Urinary bladder (tissue), 4 donors: ENCODE data around the gene ATG14. TPM values are rescaled to one million over a fixed set of nuclear protein-coding genes. Genes with fewer than 3 reads are reported as not detected.

Experiments
- DNase-seq: peaks from one replicate; pipeline ENCODE4 v3.0.0-alpha.2; 2015; ENCODE audit errors: extremely low spot score
- H3K27ac ChIP-seq: one replicate; pipeline ENCODE4 v1.5.1; 2013; ENCODE audit warnings: low read depth, mild to moderate bottlenecking, moderate library complexity
- H3K36me3 ChIP-seq: one replicate; pipeline ENCODE4 v1.6.1; 2013; ENCODE audit warnings: mild to moderate bottlenecking, moderate library complexity; ENCODE audit not compliant: insufficient read depth
- H3K4me1 ChIP-seq: one replicate; pipeline ENCODE4 v1.6.1; 2013; ENCODE audit warnings: mild to moderate bottlenecking, moderate library complexity; ENCODE audit not compliant: insufficient read depth
- H3K4me3 ChIP-seq: one replicate; pipeline ENCODE4 v1.5.1; 2013; ENCODE audit warnings: low read depth, low read length
- WGBS: extraction: QIAGEN DNeasy Blood & Tissue Kit; methylation state at CpG from one replicate; pipeline ENCODE4 v1.1.7; 2013; 5-methylcytosine and 5-hydroxymethylcytosine counted together
- polyA plus RNA-seq: library from polyadenylated mRNA; stranded (reverse); fragments of 200-250 nt; gene quantifications from one replicate; pipeline ENCODE4 v1.2.3, GENCODE V29; 2013
- total RNA-seq: library from RNA; depleted of rRNA; stranded (reverse); fragments of >200 nt; gene quantifications from one replicate; pipeline ENCODE4 v1.2.3, GENCODE V29; 2014
- donor health status: healthy with polysubstance abuse.
- donor health status: healthy.

Gene ATG14
- total and polyA plus RNA-seq, 2 donors: 9.7 to 24.7 TPM

- Histone ChIP-seq H3K4me3 (no peak overlapping the region), H3K4me1 (no peaks in the 10 kb centered on the region), H3K36me3 (peaks cover 3% of the 10 kb centered on the region), H3K27ac (no peak overlapping the region)
- WGBS: 90% methylated on average over 11 of the region's 11 CpGs
- no peak for DNase-seq
These were observed 40.7 kb downstream of the ATG14 start for GRCh38 chr14:55370883-55371455.

DNA sequence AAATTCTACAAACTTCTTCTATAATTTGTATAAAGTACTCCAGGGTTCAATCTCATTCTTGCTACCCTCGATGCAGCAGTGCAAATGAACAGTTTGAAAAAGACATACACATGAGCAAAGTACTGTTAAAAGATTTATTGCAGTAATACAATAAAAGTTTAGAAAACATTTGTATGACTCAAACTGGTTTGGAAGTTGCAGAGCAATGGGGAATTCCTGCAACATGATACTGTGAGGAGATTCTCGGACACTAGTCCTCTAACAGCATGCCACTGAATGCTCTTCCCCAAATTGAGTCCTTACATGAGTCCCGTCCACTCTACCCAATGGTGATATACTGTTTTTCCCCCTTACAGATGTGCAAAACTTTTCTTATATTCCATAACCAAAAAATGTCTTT lies 45.4 kb downstream of the ATG14 start:
- WGBS: 39% methylated on average over 3 of the region's 3 CpGs
- Histone ChIP-seq H3K4me1 (no peaks in the 10 kb centered on the region), H3K36me3 (no peaks in the 10 kb centered on the region), H3K27ac (no peak overlapping the region), H3K4me3 (no peak overlapping the region)
- DNase-seq: no peak

GRCh38 chr14:55361190-55361589 lies 50.4 kb downstream of the ATG14 start:
- no peaks in the 10 kb centered on the region for H3K36me3 ChIP-seq
- no peak overlapping the region for H3K4me3 ChIP-seq
- no peak overlapping the region for H3K27ac ChIP-seq
- no peaks in the 10 kb centered on the region for H3K4me1 ChIP-seq
- WGBS: 86% methylated on average over 2 of the region's 2 CpGs
- DNase-seq: no peak

- Histone ChIP-seq H3K36me3 (no peaks in the 10 kb centered on the region), H3K4me1 (no peaks in the 10 kb centered on the region), H3K27ac (no peak overlapping the region), H3K4me3 (no peak overlapping the region)
- no peak for DNase-seq
- WGBS: 80% methylated on average over 4 of the region's 4 CpGs
These were observed 52.3 kb downstream of the ATG14 start for GRCh38 chr14:55359307-55359706.

DNA sequence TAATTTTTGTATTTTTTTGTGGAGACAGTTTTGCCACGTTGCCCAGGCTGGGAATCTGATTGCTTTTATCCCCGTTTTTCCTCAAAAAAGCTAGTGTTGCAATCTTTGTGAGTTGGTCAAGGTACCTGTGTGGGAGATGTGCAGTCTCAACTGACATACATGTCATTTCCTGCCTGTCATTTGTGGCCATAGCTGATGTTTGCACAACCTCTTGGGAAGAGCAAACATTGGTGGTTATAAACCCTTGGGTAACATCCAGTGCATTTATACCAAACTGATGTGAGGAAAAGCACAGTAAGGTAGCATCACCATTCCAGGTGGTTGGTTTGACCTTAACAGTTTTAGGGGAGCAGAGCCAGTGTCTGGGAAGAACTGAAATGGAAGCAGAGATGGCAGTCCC lies 54.7 kb downstream of the ATG14 start:
- 86% methylated on average over 2 of the region's 2 CpGs for WGBS
- DNase-seq: no peak
- Histone ChIP-seq H3K4me1 (no peaks in the 10 kb centered on the region), H3K4me3 (no peak overlapping the region), H3K27ac (no peak overlapping the region), H3K36me3 (no peaks in the 10 kb centered on the region)

DNA sequence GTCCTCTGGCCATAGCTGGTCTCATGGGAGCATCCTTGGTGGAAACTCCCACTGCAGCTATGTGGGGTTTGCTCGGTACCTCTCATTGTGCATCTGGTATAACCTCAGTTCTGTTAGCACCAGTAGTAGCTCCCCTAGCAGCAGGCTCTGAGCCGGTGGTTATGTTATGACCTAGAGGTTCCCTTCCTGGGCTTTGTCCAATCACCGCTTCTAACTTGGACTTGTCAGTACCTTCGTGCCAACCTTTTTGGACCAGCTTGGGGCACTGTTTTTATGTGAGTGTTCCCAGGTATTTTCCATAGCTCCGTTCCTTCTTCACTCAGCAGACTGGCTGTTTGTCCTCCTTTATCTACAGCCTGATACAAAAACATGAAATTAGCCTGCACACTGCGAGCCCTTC lies 55.7 kb downstream of the ATG14 start:
- 92% methylated on average over 6 of the region's 6 CpGs for WGBS
- no peak for DNase-seq
- H3K27ac ChIP-seq: no peak overlapping the region
- H3K4me1 ChIP-seq: no peaks in the 10 kb centered on the region
- H3K36me3 ChIP-seq: no peaks in the 10 kb centered on the region
- H3K4me3 ChIP-seq: no peak overlapping the region

DNA sequence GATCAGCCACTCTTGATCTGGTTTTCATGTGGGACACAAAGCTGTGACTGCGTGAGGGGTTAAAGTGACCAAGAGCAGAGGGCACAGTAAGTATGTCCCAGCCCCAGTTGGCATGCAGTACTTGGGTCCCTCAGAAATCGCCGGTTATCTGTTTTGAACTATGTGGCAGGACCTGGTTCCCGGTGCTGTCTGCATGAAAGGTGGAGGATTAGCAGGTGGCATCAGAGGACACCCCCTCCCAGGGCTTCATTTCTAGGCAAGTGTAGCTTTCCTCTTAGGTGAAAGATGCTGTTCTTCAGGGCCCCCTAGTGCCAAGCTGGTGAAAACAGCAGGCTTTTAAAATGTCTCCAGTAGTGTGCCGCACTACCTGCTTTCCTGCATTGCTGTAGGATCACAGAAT lies 57.1 kb downstream of the ATG14 start:
- 42% methylated on average over 5 of the region's 5 CpGs for WGBS
- Histone ChIP-seq H3K27ac (peak overlapping the region; percentile 24), H3K4me1 (no peaks in the 10 kb centered on the region), H3K4me3 (no peak overlapping the region), H3K36me3 (no peaks in the 10 kb centered on the region)
- DNase-seq: no peak

DNA sequence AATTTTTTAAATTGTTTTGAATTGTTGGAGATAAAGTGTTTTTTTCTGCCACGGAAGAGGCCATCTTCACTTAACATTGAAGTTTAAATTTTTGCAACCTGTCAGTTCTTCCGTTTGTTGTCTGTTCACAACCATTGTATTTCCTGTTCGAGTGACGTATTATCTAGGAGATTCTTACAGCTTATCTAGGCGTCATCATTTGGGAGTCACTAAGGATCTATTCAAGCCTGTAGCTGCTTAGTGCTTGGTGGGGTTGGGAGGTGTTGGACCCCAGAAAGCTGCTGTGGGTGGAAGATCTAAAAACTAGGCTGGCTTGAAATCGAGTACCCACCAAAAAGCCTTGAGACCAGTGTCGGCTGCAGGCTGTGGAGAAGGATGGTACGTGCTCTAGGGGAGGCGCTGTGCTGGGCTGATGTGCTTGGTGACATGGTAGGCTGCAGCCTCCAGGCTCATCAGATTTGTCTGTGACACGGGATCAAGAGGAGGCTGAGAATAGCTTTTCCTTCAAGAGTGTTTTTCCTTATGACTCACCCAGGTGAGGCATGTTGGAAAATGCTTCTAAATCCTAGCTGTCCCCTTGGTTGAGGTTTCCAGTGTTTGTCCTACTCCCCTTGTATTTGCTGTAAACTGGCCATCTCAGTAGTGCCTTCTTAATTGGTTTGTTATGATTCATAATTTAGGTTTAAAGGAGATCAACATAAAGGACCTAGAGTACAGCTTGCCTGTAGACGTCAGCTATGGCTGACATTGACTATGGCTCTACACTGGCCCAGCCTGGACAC lies 57.8 kb downstream of the ATG14 start:
- WGBS: 88% methylated on average over 11 of the region's 11 CpGs
- no peak for DNase-seq
- Histone ChIP-seq H3K27ac (no peak overlapping the region), H3K36me3 (no peaks in the 10 kb centered on the region), H3K4me1 (no peaks in the 10 kb centered on the region), H3K4me3 (no peak overlapping the region)

DNA sequence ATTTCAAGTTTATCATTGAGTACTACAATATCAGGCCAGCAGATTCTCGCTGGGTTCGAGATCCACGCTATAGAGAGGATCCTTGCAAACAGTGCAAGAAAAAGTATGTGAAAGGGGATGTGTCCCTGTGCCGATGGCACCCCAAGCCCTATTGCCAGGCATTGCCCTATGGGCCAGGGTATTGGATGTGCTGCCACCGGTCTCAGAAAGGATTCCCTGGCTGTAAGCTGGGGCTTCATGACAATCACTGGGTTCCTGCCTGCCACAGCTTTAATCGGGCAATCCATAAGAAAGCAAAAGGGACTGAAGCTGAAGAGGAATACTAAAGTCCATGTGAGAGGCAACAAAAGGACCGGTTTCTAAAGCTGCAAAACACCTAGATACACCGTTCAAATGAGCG lies 59.4 kb downstream of the ATG14 start:
- WGBS: 88% methylated on average over 9 of the region's 9 CpGs
- no peak overlapping the region for H3K4me3 ChIP-seq
- no peaks in the 10 kb centered on the region for H3K36me3 ChIP-seq
- H3K27ac ChIP-seq: no peak overlapping the region
- no peak for DNase-seq
- no peaks in the 10 kb centered on the region for H3K4me1 ChIP-seq

- DNase-seq: no peak
- Histone ChIP-seq H3K4me1 (no peaks in the 10 kb centered on the region), H3K27ac (no peak overlapping the region), H3K36me3 (no peaks in the 10 kb centered on the region), H3K4me3 (no peak overlapping the region)
- WGBS: 96% methylated on average over 9 of the region's 9 CpGs
These were observed 60.5 kb downstream of the ATG14 start for GRCh38 chr14:55351111-55351510.

DNA sequence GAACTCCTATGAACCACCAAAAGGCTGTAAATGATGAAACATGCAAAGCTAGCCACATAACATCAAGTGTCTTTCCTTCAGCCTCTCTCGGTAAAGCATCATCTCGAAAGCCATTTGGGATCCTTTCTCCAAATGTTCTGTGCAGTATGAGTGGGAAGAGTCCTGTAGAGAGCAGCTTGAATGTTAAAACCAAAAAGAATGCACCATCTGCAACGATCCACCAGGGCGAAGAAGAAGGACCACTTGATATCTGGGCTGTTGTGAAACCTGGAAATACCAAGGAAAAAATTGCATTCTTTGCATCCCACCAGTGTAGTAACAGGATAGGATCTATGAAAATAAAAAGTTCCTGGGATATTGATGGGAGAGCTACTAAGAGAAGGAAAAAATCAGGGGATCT lies 61.2 kb downstream of the ATG14 start:
- no peaks in the 10 kb centered on the region for H3K36me3 ChIP-seq
- no peak overlapping the region for H3K27ac ChIP-seq
- DNase-seq: no peak
- no peak overlapping the region for H3K4me3 ChIP-seq
- no peaks in the 10 kb centered on the region for H3K4me1 ChIP-seq
- 93% methylated on average over 4 of the region's 4 CpGs for WGBS

- Histone ChIP-seq H3K27ac (no peak overlapping the region), H3K36me3 (no peaks in the 10 kb centered on the region), H3K4me3 (no peak overlapping the region), H3K4me1 (no peaks in the 10 kb centered on the region)
- 51% methylated on average over 12 of the region's 12 CpGs for WGBS
- DNase-seq: no peak
These were observed 62.1 kb downstream of the ATG14 start for GRCh38 chr14:55349565-55349964.

- H3K27ac ChIP-seq: no peak overlapping the region
- 56% methylated on average over 4 of the region's 4 CpGs for WGBS
- no peak overlapping the region for H3K4me3 ChIP-seq
- no peaks in the 10 kb centered on the region for H3K36me3 ChIP-seq
- H3K4me1 ChIP-seq: no peaks in the 10 kb centered on the region
- no peak for DNase-seq
These were observed 62.7 kb downstream of the ATG14 start for GRCh38 chr14:55348766-55349453.

DNA sequence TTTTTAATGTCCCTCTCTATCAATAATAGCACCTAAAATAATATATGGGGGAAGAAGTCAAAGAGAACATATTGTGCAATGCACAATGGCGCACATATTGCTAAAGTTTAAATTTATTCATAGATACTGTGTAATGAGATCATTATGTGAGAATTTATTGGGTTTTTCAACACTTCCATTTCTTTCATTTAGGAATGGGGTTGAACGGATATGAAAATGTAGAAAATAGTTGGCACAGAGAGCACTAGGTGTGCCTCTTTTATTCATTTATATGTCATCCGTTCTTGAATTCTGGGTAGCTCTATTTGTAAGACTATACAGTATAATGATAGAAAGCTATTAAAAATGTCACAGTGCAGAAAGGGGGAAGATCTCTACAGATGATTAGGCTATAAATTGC lies 63.9 kb downstream of the ATG14 start:
- no peaks in the 10 kb centered on the region for H3K4me1 ChIP-seq
- H3K27ac ChIP-seq: no peak overlapping the region
- no peak overlapping the region for H3K4me3 ChIP-seq
- WGBS: 91% methylated on average over 3 of the region's 3 CpGs
- no peak for DNase-seq
- no peaks in the 10 kb centered on the region for H3K36me3 ChIP-seq
